H1 (cell line): ENCODE data around the gene PECR. TPM values are rescaled to one million over a fixed set of nuclear protein-coding genes. Genes with fewer than 3 reads are reported as not detected.
A peak's percentile ranks its signal among the peaks of the same experiment; 100 is the strongest.

Experiments used
- CTCF ChIA-PET: fragments of 300-600 bp; sonication (Branson Sonifier 250); formaldehyde crosslinking; loops from one replicate; lab custom pipeline; 2021; ENCODE audit not compliant: partially characterized antibody; lab: Charles Lee
- POLR2A ChIA-PET: fragments of 300-600 bp; sonication (Branson Sonifier 250); formaldehyde crosslinking; loops from one replicate; lab custom pipeline; 2021; ENCODE audit warnings: inconsistent platforms; ENCODE audit not compliant: partially characterized antibody; lab: Charles Lee
- DNase-seq, 2 experiments: peaks; one replicate each; pipeline versions ENCODE4 v3.0.0 to v3.0.0-alpha.2; 2010 to 2022; ENCODE audit warnings: low spot score in 2 of 2, low read depth in 1 of 2, mixed read lengths in 1 of 2
- FAIRE-seq: peaks from 2 replicates; lab custom pipeline; 2011; peaks lifted over from hg19 to GRCh38; lab: Jason Lieb, UNC
- H2AFZ ChIP-seq: 2 replicates; pipeline ENCODE4 v1.8.1; 2012; ENCODE audit warnings: low read length, inconsistent platforms
- H2AK5ac ChIP-seq: 2 replicates; pipeline ENCODE4 v1.6.1; 2013; ENCODE audit warnings: low read depth, low read length
- H2BK120ac ChIP-seq: replicated peaks from 2 replicates; pipeline ENCODE3; 2013; ENCODE audit warnings: low read depth, low read length, inconsistent platforms
- H2BK12ac ChIP-seq: 2 replicates; pipeline ENCODE4 v1.6.1; 2013; ENCODE audit warnings: low read depth, low read length
- H2BK15ac ChIP-seq: 2 replicates; pipeline ENCODE4 v1.6.1; 2013; ENCODE audit warnings: low read length
- H2BK20ac ChIP-seq: 2 replicates; pipeline ENCODE4 v1.6.1; 2013; ENCODE audit warnings: low read length
- H2BK5ac ChIP-seq: 2 replicates; pipeline ENCODE4 v1.6.1; 2013; ENCODE audit warnings: low read depth, low read length
- H3K14ac ChIP-seq: 2 replicates; pipeline ENCODE4 v1.6.1; 2013; ENCODE audit warnings: inconsistent platforms; ENCODE audit not compliant: insufficient read length
- H3K18ac ChIP-seq: 2 replicates; pipeline ENCODE4 v1.6.1; 2013; ENCODE audit warnings: low read length; ENCODE audit errors: extremely low read depth
- H3K23ac ChIP-seq: 2 replicates; pipeline ENCODE4 v1.6.1; 2013; ENCODE audit warnings: inconsistent platforms; ENCODE audit not compliant: insufficient read length
- H3K23me2 ChIP-seq: 2 replicates; pipeline ENCODE4 v1.6.1; 2013; ENCODE audit warnings: low read depth, low read length
- H3K27ac ChIP-seq: 2 replicates; pipeline ENCODE4 v1.6.1; 2011; ENCODE audit warnings: low read depth, low read length, inconsistent platforms
- H3K27me3 ChIP-seq, 4 experiments: replicated peaks in 1 of 4; 1 replicate in 1 of 4; 2 replicates in 3 of 4; pipeline versions ENCODE4 v1.6.1 to v1.8.1; 2011 to 2013; ENCODE audit warnings: low read length in 3 of 4, mild to moderate bottlenecking in 3 of 4, inconsistent platforms in 2 of 4, mixed read lengths in 2 of 4, moderate library complexity in 1 of 4; ENCODE audit not compliant: control insufficient read depth in 3 of 4, insufficient read depth in 3 of 4; ENCODE audit errors: extremely low read depth in 1 of 4
- H3K36me3 ChIP-seq, 4 experiments: 2 replicates each; pipeline versions ENCODE4 v1.6.1 to v1.8.1; 2011 to 2013; ENCODE audit warnings: mild to moderate bottlenecking in 4 of 4, low read length in 3 of 4, moderate library complexity in 2 of 4, control low read depth in 1 of 4, inconsistent platforms in 1 of 4; ENCODE audit not compliant: insufficient read depth in 4 of 4, control insufficient read depth in 2 of 4
- H3K4ac ChIP-seq: replicated peaks from 2 replicates; pipeline ENCODE3; 2013; ENCODE audit warnings: low read length, low read depth, mixed read lengths, inconsistent platforms; ENCODE audit not compliant: insufficient read length
- H3K4me1 ChIP-seq, 4 experiments: replicated peaks in 1 of 4; 1 replicate in 1 of 4; 2 replicates in 3 of 4; pipeline versions ENCODE4 v1.6.1 to v1.8.1; 2011 to 2013; ENCODE audit warnings: low read length in 3 of 4, inconsistent platforms in 2 of 4, mixed read lengths in 1 of 4; ENCODE audit not compliant: insufficient read depth in 4 of 4, control insufficient read depth in 3 of 4
- H3K4me2 ChIP-seq, 2 experiments: 2 replicates each; pipeline versions ENCODE4 v1.6.1 to v1.8.1; 2011 to 2013; ENCODE audit warnings: low read depth in 2 of 2, low read length in 2 of 2, control low read depth in 1 of 2, inconsistent platforms in 1 of 2, mild to moderate bottlenecking in 1 of 2; ENCODE audit not compliant: insufficient read depth in 1 of 2
- H3K4me3 ChIP-seq, 4 experiments: fragments of 200-600, 300-600 bp in 1 of 4; sonication (generic), shearing (Covaris generic), sonication (Bioruptor Twin) in 1 of 4; 2 replicates each; pipeline versions ENCODE4 v1.5.1 to v1.8.1; 2011 to 2016; ENCODE audit warnings: low read length in 4 of 4, low read depth in 3 of 4, control low read depth in 2 of 4, inconsistent platforms in 2 of 4, mild to moderate bottlenecking in 2 of 4, mixed read lengths in 1 of 4, moderate library complexity in 1 of 4; ENCODE audit not compliant: insufficient read depth in 2 of 4; ENCODE audit errors: extremely low read depth in 1 of 4
- H3K56ac ChIP-seq: replicated peaks from 2 replicates; pipeline ENCODE3; 2013; ENCODE audit warnings: low read depth, mild to moderate bottlenecking, mixed read lengths, low read length, inconsistent platforms; ENCODE audit not compliant: insufficient read length
- H3K79me1 ChIP-seq: 2 replicates; pipeline ENCODE4 v1.6.1; 2013; ENCODE audit warnings: low read depth, low read length, control low read depth
- H3K79me2 ChIP-seq, 2 experiments: 2 replicates each; pipeline versions ENCODE4 v1.6.1 to v1.8.1; 2012 to 2013; ENCODE audit warnings: low read length in 2 of 2, mild to moderate bottlenecking in 2 of 2, inconsistent platforms in 1 of 2; ENCODE audit not compliant: insufficient read depth in 2 of 2, control insufficient read depth in 1 of 2
- H3K9ac ChIP-seq, 4 experiments: replicated peaks in 1 of 4; 1 replicate in 1 of 4; 2 replicates in 3 of 4; pipeline versions ENCODE4 v1.6.1 to v1.8.1; 2011 to 2013; ENCODE audit warnings: low read depth in 3 of 4, low read length in 3 of 4, control low read depth in 2 of 4, mild to moderate bottlenecking in 2 of 4, moderate library complexity in 2 of 4, inconsistent platforms in 1 of 4; ENCODE audit errors: extremely low read depth in 1 of 4
- H3K9me3 ChIP-seq, 2 experiments: 2 replicates each; pipeline versions ENCODE4 v1.6.1 to v1.8.1; 2012 to 2013; ENCODE audit warnings: mild to moderate bottlenecking in 2 of 2, moderate library complexity in 2 of 2, control low read depth in 1 of 2, inconsistent platforms in 1 of 2, low read depth in 1 of 2, low read length in 1 of 2, mixed read lengths in 1 of 2; ENCODE audit not compliant: insufficient read depth in 2 of 2
- H4K20me1 ChIP-seq, 2 experiments: replicated peaks in 1 of 2; 2 replicates each; pipeline versions ENCODE3 to v1.8.1; 2011 to 2013; ENCODE audit warnings: inconsistent platforms in 2 of 2, low read length in 2 of 2, mild to moderate bottlenecking in 1 of 2; ENCODE audit not compliant: insufficient read depth in 2 of 2, control insufficient read depth in 1 of 2
- H4K5ac ChIP-seq: 2 replicates; pipeline ENCODE4 v1.6.1; 2013; ENCODE audit warnings: low read length, low read depth, mixed read lengths, inconsistent platforms; ENCODE audit not compliant: insufficient read length
- H4K8ac ChIP-seq: 2 replicates; pipeline ENCODE4 v1.8.0; 2013; ENCODE audit warnings: mild to moderate bottlenecking, moderate library complexity, low read length, inconsistent platforms; ENCODE audit not compliant: insufficient read depth; ENCODE audit errors: extremely low read depth
- H4K91ac ChIP-seq: replicated peaks from 2 replicates; pipeline ENCODE3; 2013; ENCODE audit warnings: low read length, mixed read lengths, inconsistent platforms; ENCODE audit not compliant: insufficient read length
- ASH2L ChIP-seq: fragments of 200-600, 300-600 bp; sonication (generic); IDR thresholded peaks from one replicate; pipeline ENCODE4 v1.7.1; 2017; ENCODE audit warnings: low read length
- CREB1 ChIP-seq: IDR thresholded peaks from 2 replicates; pipeline ENCODE4 v1.6.1; 2012; ENCODE audit warnings: inconsistent platforms
- CTBP2 ChIP-seq: IDR thresholded peaks from 2 replicates; pipeline ENCODE4 v1.7.0; 2011; ENCODE audit warnings: borderline replicate concordance, mild to moderate bottlenecking, moderate library complexity, mixed read lengths, low read length; ENCODE audit not compliant: insufficient read depth, insufficient read length
- POLR2A ChIP-seq, 2 experiments: IDR thresholded peaks; 1 replicate in 1 of 2; 2 replicates in 1 of 2; pipeline ENCODE4 v1.6.1; 2011; ENCODE audit warnings: low read depth in 2 of 2, low read length in 2 of 2, mild to moderate bottlenecking in 2 of 2; ENCODE audit errors: control extremely low read depth in 1 of 2
- RAD21 ChIP-seq, 2 experiments: IDR thresholded peaks in 1 of 2; conservative IDR thresholded peaks in 1 of 2; 2 replicates each; pipeline ENCODE4 v1.6.1; 2011; ENCODE audit warnings: low read depth in 2 of 2, low read length in 2 of 2, improper control_type of control experiment in 1 of 2, inconsistent platforms in 1 of 2, mild to moderate bottlenecking in 1 of 2, moderate library complexity in 1 of 2
- SAP30 ChIP-seq: fragments of 300-600 bp; sonication (generic); IDR thresholded peaks from 2 replicates; pipeline ENCODE4 v1.7.1; 2012; ENCODE audit warnings: low read length, moderate library complexity, mild to moderate bottlenecking, inconsistent platforms; ENCODE audit not compliant: insufficient read depth, insufficient replicate concordance
- SIX5 ChIP-seq: IDR thresholded peaks from 2 replicates; pipeline ENCODE4 v1.6.1; 2011; ENCODE audit warnings: mild to moderate bottlenecking, low read depth, low read length
- SP1 ChIP-seq: IDR thresholded peaks from 2 replicates; pipeline ENCODE4 v1.6.1; 2011; ENCODE audit warnings: low read depth, low read length
- SUZ12 ChIP-seq: fragments of 200-600 bp; sonication (generic); IDR thresholded peaks from 2 replicates; pipeline ENCODE4 v1.6.1; 2012; ENCODE audit warnings: mild to moderate bottlenecking, inconsistent platforms, low read length, moderate library complexity, mixed read lengths
- TAF1 ChIP-seq: IDR thresholded peaks from 2 replicates; pipeline ENCODE4 v1.6.1; 2011; ENCODE audit warnings: mild to moderate bottlenecking, low read depth, low read length
- USF2 ChIP-seq: IDR thresholded peaks from 2 replicates; pipeline ENCODE4 v1.6.1; 2011; ENCODE audit warnings: low read length, improper control_type of control experiment
- WGBS, 2 experiments: shearing (Covaris generic) in 1 of 2; methylation state at CpG; one replicate each; pipeline versions ENCODE4 v1.1.6 to v1.1.7; 2013 to 2015; ENCODE audit warnings: low lambda C conversion rate in 2 of 2, mixed read lengths in 2 of 2, inconsistent platforms in 1 of 2, low coverage in 1 of 2, missing lambda C conversion rate in 1 of 2; ENCODE audit not compliant: insufficient replicate concordance in 2 of 2, insufficient coverage in 1 of 2, insufficient read length in 1 of 2; ENCODE audit errors: extremely low coverage in 1 of 2, missing lambda C conversion rate in 1 of 2; 5-methylcytosine and 5-hydroxymethylcytosine counted together
- polyA plus RNA-seq, 7 experiments: library from polyadenylated mRNA; depleted of rRNA in 3 of 7; stranded (reverse) in 5 of 7; unstranded in 2 of 7; fragments of >200 nt in 5 of 7; fragments of 200-250 nt in 2 of 7; gene quantifications; 1 replicate in 5 of 7; 2 replicates in 1 of 7; 4 replicates in 1 of 7; pipeline versions ENCODE4 v1.2.1 to v1.2.3, GENCODE V29; 2011 to 2013; ENCODE audit warnings: missing spikeins in 2 of 7, mixed read lengths in 2 of 7
- total RNA-seq: library from RNA; stranded (reverse); fragmentation: NEBNext Ultra II Directional; extraction: Animal tissue kit (Norgen Biotek cat#: 25700); gene quantifications from 2 replicates; pipeline ENCODE4 v1.2.1, GENCODE V29; 2021

The PECR gene
- total and polyA plus RNA-seq, 2 of the 8 experiments (the other 6 are each of a cell fraction or from before 2014, with no cell fraction given), result 15.9 to 19.2 TPM

GRCh38 chr2:216114382-216114713, 32.7 kb upstream of the PECR start:
- Histone ChIP-seq H4K8ac (no peak overlapping the region), H4K91ac (no peak overlapping the region), H2BK15ac (no peak overlapping the region), H2BK12ac (no peak overlapping the region; the same call in 1 of the 2 replicates), H3K18ac (no peak overlapping the region), H3K14ac (no peak overlapping the region), H2BK5ac (peak overlapping the region; percentile 35; the same call in 1 of the 2 replicates), H4K5ac (no peak overlapping the region), H3K23me2 (no peaks in the 10 kb centered on the region; the same call in 1 of the 2 replicates), H3K23ac (no peak overlapping the region), H2BK120ac (no peak overlapping the region), H3K4me2 (peak overlapping the region; percentile 12 to 50; a peak in 3 of 4 replicates), H3K56ac (no peak overlapping the region), H2AFZ (no peak overlapping the region), H3K79me1 (0 out of 2 replicates have a peak, but pooled peaks cover 3% of the 10 kb centered on the region), H3K9ac (peak overlapping the region in 1 of 4 experiments; percentile 30; a peak in 1 of 7 replicates), H3K27me3 (no peaks in the 10 kb centered on the region), H3K4me3 (no peak overlapping the region), H3K4ac (peak overlapping the region; percentile 10), H3K79me2 (peaks cover 31 to 85% of the 10 kb centered on the region in 2 experiments), H3K27ac (peak overlapping the region; percentile 32; the same call in 1 of the 2 replicates), H3K9me3 (no peaks in the 10 kb centered on the region), H4K20me1 (peaks cover 0 to 10% of the 10 kb centered on the region in 2 experiments), H3K36me3 (peaks cover 34 to 87% (median 65%) of the 10 kb centered on the region in 4 experiments), H2BK20ac (no peak overlapping the region), H2AK5ac (no peak overlapping the region), H3K4me1 (peaks cover 6 to 15% (median 10%) of the 10 kb centered on the region in 4 experiments; a peak in 6 of 7 replicates)
- DNase-seq, result no peak
- 46% methylated on average over 4 of the region's 4 CpGs; no CpG with 5 or more reads in 1 of the 2 experiments for WGBS, 2 experiments
- FAIRE-seq, result no peak
- ChIA-PET CTCF (interaction anchor here (0.7 to 3.7 kb wide), 17 partner anchors 10 to 108 kb away, joined by 3 to 25 read pairs (median 4); no protein-coding TSS in a partner anchor), POLR2A (interaction anchor here (0.6 to 8.5 kb wide), 21 partner anchors 9 to 85 kb away, joined by 3 to 73 read pairs (median 4); partner anchors contain the start of genes PECR and TMEM169)
- peak; percentile 91 for TF ChIP-seq ASH2L
- TF ChIP-seq TAF1, result no peak
- TF ChIP-seq USF2, result no peak
- no peak for TF ChIP-seq SUZ12
- TF ChIP-seq POLR2A (IDR thresholded peaks at IDR 0.05; ENCODE audit: control extremely low read depth in 1 of 2, low read depth in 2 of 2, low read length in 2 of 2), result no peak
- no peak for TF ChIP-seq CTBP2
- no peak for TF ChIP-seq CREB1
- no peak for TF ChIP-seq RAD21 (IDR thresholded peaks at IDR 0.05 in 1 of 2, conservative IDR thresholded peaks at IDR 0.05 in 1 of 2; ENCODE audit: low read depth in 2 of 2, low read length in 2 of 2)
- TF ChIP-seq SP1, result 0 out of 2 replicates have a peak, but pooled peaks have one; percentile 21
- TF ChIP-seq SAP30, result no peak
- TF ChIP-seq SIX5, result no peak
